Loucy (cell line): ENCODE results near the gene SERP2.

Source experiments
- H2AFZ ChIP-seq: fragments of 200-600 bp; sonication (generic); 2 replicates; pipeline ENCODE4 v1.6.0; 2016; ENCODE audit warnings: antibody characterized with exemption, mild to moderate bottlenecking, low read length, moderate library complexity
- H3F3A ChIP-seq: fragments of 200-600 bp; 2 replicates; pipeline ENCODE4 v1.6.0; 2016; ENCODE audit warnings: antibody characterized with exemption, low read depth, mild to moderate bottlenecking
- H3K27me3 ChIP-seq: fragments of 200-600 bp; sonication (generic); 2 replicates; pipeline ENCODE4 v1.6.1; 2014; ENCODE audit warnings: low read length, mild to moderate bottlenecking; ENCODE audit not compliant: insufficient read depth, poor library complexity, severe bottlenecking
- H3K36me3 ChIP-seq: fragments of 200-600 bp; sonication (generic); 2 replicates; pipeline ENCODE4 v1.6.1; 2016; ENCODE audit warnings: low read length; ENCODE audit not compliant: insufficient read depth
- H3K4me1 ChIP-seq: fragments of 200-600 bp; sonication (generic); 2 replicates; pipeline ENCODE4 v1.5.1; 2014; ENCODE audit warnings: low read length, mild to moderate bottlenecking; ENCODE audit not compliant: insufficient read depth, poor library complexity, severe bottlenecking
- H3K4me2 ChIP-seq: fragments of 200-600 bp; sonication (generic); 2 replicates; pipeline ENCODE4 v1.6.0; 2014; ENCODE audit warnings: antibody characterized with exemption, low read length, low read depth, mild to moderate bottlenecking; ENCODE audit not compliant: poor library complexity, severe bottlenecking
- H3K4me3 ChIP-seq: fragments of 200-600 bp; sonication (generic); 2 replicates; pipeline ENCODE4 v1.5.1; 2014; ENCODE audit warnings: low read length, mild to moderate bottlenecking, mixed read lengths; ENCODE audit not compliant: poor library complexity, severe bottlenecking
- H3K79me2 ChIP-seq: fragments of 200-600 bp; sonication (generic); 2 replicates; pipeline ENCODE4 v1.6.1; 2014; ENCODE audit warnings: low read length; ENCODE audit not compliant: insufficient read depth
- H3K9ac ChIP-seq: fragments of 200-600 bp; sonication (generic); 2 replicates; pipeline ENCODE4 v1.6.0; 2014; ENCODE audit warnings: mild to moderate bottlenecking, low read depth, low read length, moderate library complexity; ENCODE audit not compliant: poor library complexity, severe bottlenecking
- H3K9me2 ChIP-seq: fragments of 200-600 bp; sonication (generic); replicated peaks from 2 replicates; pipeline ENCODE4 v1.6.1; 2016; ENCODE audit warnings: low read depth, low read length, mixed read lengths
- H3K9me3 ChIP-seq: fragments of 200-600 bp; sonication (generic); 2 replicates; pipeline ENCODE4 v1.6.1; 2014; ENCODE audit warnings: mild to moderate bottlenecking, antibody characterized with exemption, low read length, low read depth; ENCODE audit not compliant: insufficient read depth
- H4K20me1 ChIP-seq: fragments of 200-600 bp; sonication (generic); 2 replicates; pipeline ENCODE4 v1.6.0; 2014; ENCODE audit warnings: antibody characterized with exemption, low read length, mild to moderate bottlenecking; ENCODE audit not compliant: insufficient read depth, poor library complexity, severe bottlenecking
- EZH2phosphoT487 ChIP-seq: fragments of 200-600 bp; IDR thresholded peaks from 2 replicates; pipeline ENCODE4 v1.6.1; 2018; ENCODE audit warnings: antibody characterized with exemption, mild to moderate bottlenecking, moderate library complexity, borderline replicate concordance
- TF ChIP-seq, protein P1 (sequence below): fragments of 200-600 bp; sonication (generic); conservative IDR thresholded peaks from 2 replicates; pipeline ENCODE4 v1.5.1; 2014; ENCODE audit warnings: mild to moderate bottlenecking, antibody characterized with exemption, low read length

Gene SERP2

DNA sequence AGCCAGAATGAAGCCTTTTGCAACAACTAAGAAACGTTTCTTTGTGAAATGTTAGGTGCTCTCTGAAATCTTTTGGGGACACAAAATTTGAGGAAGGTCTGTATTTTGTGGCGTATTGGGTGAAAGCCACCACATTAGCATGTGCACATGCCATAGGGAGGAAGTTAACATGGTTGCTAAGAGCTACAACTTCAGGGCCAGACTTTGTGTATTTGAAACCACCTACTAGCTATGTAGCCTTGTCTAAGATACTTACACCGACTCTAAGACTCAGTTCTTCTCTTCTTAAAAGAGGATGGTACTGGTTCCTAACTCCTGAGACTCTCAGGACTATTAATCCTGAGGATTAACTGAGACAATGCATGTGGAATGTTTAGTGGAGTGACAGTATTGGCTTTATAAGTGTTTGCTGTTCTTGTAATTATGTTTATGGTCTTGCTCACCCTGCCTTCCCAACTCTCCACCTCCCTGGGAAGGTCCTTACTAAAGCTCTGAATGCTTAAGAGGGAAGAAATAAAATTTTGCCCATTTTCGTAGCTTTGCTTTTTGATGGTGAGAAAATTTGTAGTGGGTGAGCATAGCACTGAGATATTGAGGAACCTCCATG lies 15.5 kb downstream of the SERP2 start:
- Histone ChIP-seq H3K9me2 (no peaks in the 10 kb centered on the region), H3K36me3 (no peaks in the 10 kb centered on the region), H3F3A (no peaks in the 10 kb centered on the region), H2AFZ (0 out of 2 replicates have a peak overlapping the region, but pooled peaks have one; percentile 4), H3K4me1 (no peaks in the 10 kb centered on the region), H3K27me3 (no peaks in the 10 kb centered on the region), H3K4me3 (no peak overlapping the region), H4K20me1 (no peaks in the 10 kb centered on the region), H3K9me3 (no peaks in the 10 kb centered on the region), H3K4me2 (no peak overlapping the region), H3K79me2 (no peaks in the 10 kb centered on the region), H3K9ac (no peak overlapping the region)
- TF ChIP-seq, protein P1, sequence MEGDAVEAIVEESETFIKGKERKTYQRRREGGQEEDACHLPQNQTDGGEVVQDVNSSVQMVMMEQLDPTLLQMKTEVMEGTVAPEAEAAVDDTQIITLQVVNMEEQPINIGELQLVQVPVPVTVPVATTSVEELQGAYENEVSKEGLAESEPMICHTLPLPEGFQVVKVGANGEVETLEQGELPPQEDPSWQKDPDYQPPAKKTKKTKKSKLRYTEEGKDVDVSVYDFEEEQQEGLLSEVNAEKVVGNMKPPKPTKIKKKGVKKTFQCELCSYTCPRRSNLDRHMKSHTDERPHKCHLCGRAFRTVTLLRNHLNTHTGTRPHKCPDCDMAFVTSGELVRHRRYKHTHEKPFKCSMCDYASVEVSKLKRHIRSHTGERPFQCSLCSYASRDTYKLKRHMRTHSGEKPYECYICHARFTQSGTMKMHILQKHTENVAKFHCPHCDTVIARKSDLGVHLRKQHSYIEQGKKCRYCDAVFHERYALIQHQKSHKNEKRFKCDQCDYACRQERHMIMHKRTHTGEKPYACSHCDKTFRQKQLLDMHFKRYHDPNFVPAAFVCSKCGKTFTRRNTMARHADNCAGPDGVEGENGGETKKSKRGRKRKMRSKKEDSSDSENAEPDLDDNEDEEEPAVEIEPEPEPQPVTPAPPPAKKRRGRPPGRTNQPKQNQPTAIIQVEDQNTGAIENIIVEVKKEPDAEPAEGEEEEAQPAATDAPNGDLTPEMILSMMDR, result no peak
- no peak for TF ChIP-seq EZH2phosphoT487

DNA sequence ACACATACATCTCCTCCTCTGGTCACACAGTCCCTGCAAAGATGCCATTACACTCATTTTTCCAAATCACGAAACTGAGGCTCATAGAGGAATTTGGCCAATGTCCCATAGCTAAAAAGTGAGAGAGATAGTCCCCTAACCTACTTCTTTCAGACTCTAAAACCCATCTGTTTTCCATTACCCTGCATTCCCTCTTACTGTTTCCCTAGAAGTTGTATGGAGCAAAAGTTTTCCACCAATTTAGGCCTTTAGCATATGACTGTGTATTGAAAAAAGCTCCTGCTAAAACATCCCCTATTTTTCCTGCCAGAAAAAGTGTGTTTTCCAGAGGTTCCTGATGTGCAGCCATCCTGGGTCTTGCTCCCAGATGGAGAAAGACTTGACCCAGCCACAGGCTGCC lies 16.3 kb downstream of the SERP2 start:
- no peaks in the 10 kb centered on the region for H3K9me3 ChIP-seq
- H2AFZ ChIP-seq, result no peak overlapping the region
- H3K4me2 ChIP-seq, result no peak overlapping the region
- no peaks in the 10 kb centered on the region for H3K36me3 ChIP-seq
- no peaks in the 10 kb centered on the region for H3F3A ChIP-seq
- no peaks in the 10 kb centered on the region for H3K27me3 ChIP-seq
- H3K9ac ChIP-seq, result no peak overlapping the region
- no peaks in the 10 kb centered on the region for H4K20me1 ChIP-seq
- no peaks in the 10 kb centered on the region for H3K79me2 ChIP-seq
- TF ChIP-seq, protein P1, result no peak
- TF ChIP-seq EZH2phosphoT487, result no peak
- H3K4me1 ChIP-seq, result no peaks in the 10 kb centered on the region
- no peaks in the 10 kb centered on the region for H3K9me2 ChIP-seq
- H3K4me3 ChIP-seq, result no peak overlapping the region

DNA sequence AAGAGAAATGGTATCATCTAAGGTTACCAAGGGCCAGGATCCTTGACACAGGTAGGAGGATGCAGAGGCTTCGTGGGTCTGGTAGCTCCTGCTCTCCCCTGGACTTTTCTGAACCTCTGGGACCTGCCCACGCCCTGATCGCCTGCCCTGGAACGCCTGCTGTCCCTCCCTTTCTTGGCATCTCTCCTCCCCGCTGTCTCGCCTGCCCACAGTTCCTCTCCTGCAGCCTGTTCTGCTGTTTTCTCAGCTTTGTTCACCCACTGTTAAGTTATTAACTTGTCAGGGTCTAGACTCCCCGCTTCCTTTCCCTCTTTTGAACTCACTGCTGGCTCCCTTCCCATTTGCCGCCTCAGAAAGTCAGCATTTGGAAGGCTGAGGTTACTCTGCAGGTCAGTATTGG lies 19.8 kb downstream of the SERP2 start:
- peaks cover 2% of the 10 kb centered on the region for H3K4me1 ChIP-seq
- H2AFZ ChIP-seq, result 0 out of 2 replicates have a peak overlapping the region, but pooled peaks have one; percentile 64
- no peak overlapping the region for H3K4me2 ChIP-seq
- H3K9me2 ChIP-seq, result no peaks in the 10 kb centered on the region
- no peaks in the 10 kb centered on the region for H4K20me1 ChIP-seq
- no peaks in the 10 kb centered on the region for H3K36me3 ChIP-seq
- H3K9me3 ChIP-seq, result no peaks in the 10 kb centered on the region
- no peak for TF ChIP-seq EZH2phosphoT487
- TF ChIP-seq, protein P1, result no peak
- H3K9ac ChIP-seq, result no peak overlapping the region
- H3K27me3 ChIP-seq, result no peaks in the 10 kb centered on the region
- no peaks in the 10 kb centered on the region for H3F3A ChIP-seq
- no peaks in the 10 kb centered on the region for H3K79me2 ChIP-seq
- no peak overlapping the region for H3K4me3 ChIP-seq
